A549 treated with DMSO at 1 μM for 4 hours (cell line): ENCODE measurements around the gene PFKFB1. TPM values are rescaled to one million over a fixed set of nuclear protein-coding genes. Genes with fewer than 3 reads are reported as not detected.

Source experiments
- total RNA-seq: library from RNA; stranded (reverse); fragments of 200-300 nt; extraction: Qiagen RNA extraction; gene quantifications from 5 replicates; pipeline ENCODE4 v1.2.3, GENCODE V29; 2022; ENCODE audit warnings: low read depth

Gene PFKFB1
- 0.06 to 0.11 TPM (median 0.09 TPM) in 3 of 5 replicates, not detected in the others for total RNA-seq

GRCh38 chrX:54994099-54994498 lies at the start of gene PFKFB1:
PFKFB1 (minus strand) TSS chrX:54994188; CDS start chrX:54994007, 181 bp downstream.

GRCh38 chrX:55030271-55031205 lies 36.5 kb upstream of the PFKFB1 start, which contains the start of gene ALAS2:
ALAS2 (minus strand) TSS chrX:55030977; CDS start chrX:55026000, 4,977 bp downstream.

GRCh38 chrX:54999717-55000598 lies 6.0 kb upstream of the PFKFB1 start, which contains the start of gene APEX2:
APEX2 (plus strand) TSS chrX:55000363; CDS start chrX:55000423, 60 bp downstream.

GRCh38 chrX:54920610-54921426 lies 73.2 kb downstream of the PFKFB1 start, which contains the start of gene TRO:
TRO (plus strand) TSS chrX:54920824; CDS start chrX:54922247, 1,423 bp downstream.

Other genes starting within 250 kb of the PFKFB1 start
- not detected in 5 replicates for gene ITIH6, start 195.9 kb downstream of the PFKFB1 start, total RNA-seq
- 72.5 to 90.7 TPM (median 81.1 TPM) in 5 replicates for gene MAGED2, start 186.4 kb downstream of the PFKFB1 start, total RNA-seq
- 0.47 to 0.88 TPM (median 0.64 TPM) in 5 replicates for gene TRO, start 73.4 kb downstream of the PFKFB1 start, total RNA-seq
- gene APEX2, start 6.2 kb upstream of the PFKFB1 start, total RNA-seq: 31.8 to 38.4 TPM (median 33.5 TPM) in 5 replicates
- gene ALAS2, start 36.8 kb upstream of the PFKFB1 start, total RNA-seq: not detected in 5 replicates
- not detected in 5 replicates for gene PAGE2B, start 80.8 kb upstream of the PFKFB1 start, total RNA-seq
- gene PAGE2, start 94.8 kb upstream of the PFKFB1 start, total RNA-seq: not detected in 5 replicates
- not detected in 5 replicates for gene PAGE5, start 226.2 kb upstream of the PFKFB1 start, total RNA-seq